Hepatocyte (in vitro differentiated cells): ENCODE data around the gene ARMH2. TPM values are rescaled to one million over a fixed set of nuclear protein-coding genes. Genes with fewer than 3 reads are reported as not detected.

Source experiments
- DNase-seq: peaks from one replicate; pipeline ENCODE4 v3.0.0-alpha.2; 2016; ENCODE audit warnings: low spot score
- H2AFZ ChIP-seq: fragments of 200-600 bp; sonication (generic); 2 replicates; pipeline ENCODE4 v1.6.0; 2016; ENCODE audit warnings: antibody characterized with exemption, mild to moderate bottlenecking
- H3K27ac ChIP-seq: fragments of 200-600 bp; sonication (generic); 2 replicates; pipeline ENCODE4 v1.5.1; 2016; ENCODE audit warnings: mild to moderate bottlenecking
- H3K27me3 ChIP-seq: fragments of 200-600 bp; sonication (generic); 2 replicates; pipeline ENCODE4 v1.6.1; 2016
- H3K36me3 ChIP-seq: fragments of 200-600 bp; sonication (generic); replicated peaks from 2 replicates; pipeline ENCODE4 v1.5.1; 2016; ENCODE audit warnings: low read depth; ENCODE audit not compliant: insufficient read depth
- H3K4me1 ChIP-seq: fragments of 200-600 bp; sonication (generic); 2 replicates; pipeline ENCODE4 v1.5.1; 2016; ENCODE audit warnings: mild to moderate bottlenecking, moderate library complexity; ENCODE audit not compliant: insufficient read depth
- H3K4me2 ChIP-seq: fragments of 200-600 bp; sonication (generic); 2 replicates; pipeline ENCODE4 v1.6.0; 2016
- H3K4me3 ChIP-seq: fragments of 200-600 bp; sonication (generic); 2 replicates; pipeline ENCODE4 v1.5.1; 2016; ENCODE audit warnings: mild to moderate bottlenecking
- H3K79me2 ChIP-seq: fragments of 200-600 bp; sonication (generic); 2 replicates; pipeline ENCODE4 v1.6.0; 2017; ENCODE audit warnings: mild to moderate bottlenecking
- H3K9me2 ChIP-seq: fragments of 200-600 bp; sonication (generic); replicated peaks from 2 replicates; pipeline ENCODE4 v1.6.0; 2017; ENCODE audit warnings: mild to moderate bottlenecking; ENCODE audit not compliant: insufficient read depth
- H3K9me3 ChIP-seq: fragments of 200-600 bp; sonication (generic); 2 replicates; pipeline ENCODE4 v1.5.1; 2016; ENCODE audit warnings: low read depth, mild to moderate bottlenecking
- H4K20me1 ChIP-seq: fragments of 200-600 bp; sonication (generic); 2 replicates; pipeline ENCODE4 v1.6.0; 2016; ENCODE audit warnings: mild to moderate bottlenecking; ENCODE audit not compliant: insufficient read depth, poor library complexity, severe bottlenecking
- CTCF ChIP-seq: fragments of 200-600 bp; sonication (generic); IDR thresholded peaks from 2 replicates; pipeline ENCODE4 v1.5.1; 2016; ENCODE audit warnings: antibody characterized with exemption, mild to moderate bottlenecking; ENCODE audit not compliant: poor library complexity
- EZH2 ChIP-seq: fragments of 200-600 bp; sonication (generic); IDR thresholded peaks from 2 replicates; pipeline ENCODE4 v1.6.1; 2016; ENCODE audit warnings: antibody characterized with exemption, mild to moderate bottlenecking, borderline replicate concordance
- EZH2phosphoT487 ChIP-seq: fragments of 200-600 bp; sonication (generic); IDR thresholded peaks from one replicate; pipeline ENCODE4 v1.6.1; 2018; ENCODE audit warnings: antibody characterized with exemption, mild to moderate bottlenecking, low read depth, moderate library complexity; ENCODE audit not compliant: unreplicated experiment, severe bottlenecking
- WGBS: methylation state at CpG from one replicate; pipeline ENCODE4 v1.1.6; 2016; ENCODE audit warnings: low lambda C conversion rate; ENCODE audit errors: missing lambda C conversion rate; 5-methylcytosine and 5-hydroxymethylcytosine counted together
- polyA plus RNA-seq: library from polyadenylated mRNA; unstranded; fragments of >200 nt; fragmentation: Nextera tagmentation; extraction: Ambion mirVana; gene quantifications from 2 replicates; pipeline ENCODE4 v1.2.1, GENCODE V29; 2016
- total RNA-seq: library from RNA; depleted of rRNA; stranded (reverse); fragments of >200 nt; gene quantifications from 2 replicates; pipeline ENCODE4 v1.2.3, GENCODE V29; 2014

The ARMH2 gene
- total and polyA plus RNA-seq, 2 experiments from 2014 or later: not detected

DNA sequence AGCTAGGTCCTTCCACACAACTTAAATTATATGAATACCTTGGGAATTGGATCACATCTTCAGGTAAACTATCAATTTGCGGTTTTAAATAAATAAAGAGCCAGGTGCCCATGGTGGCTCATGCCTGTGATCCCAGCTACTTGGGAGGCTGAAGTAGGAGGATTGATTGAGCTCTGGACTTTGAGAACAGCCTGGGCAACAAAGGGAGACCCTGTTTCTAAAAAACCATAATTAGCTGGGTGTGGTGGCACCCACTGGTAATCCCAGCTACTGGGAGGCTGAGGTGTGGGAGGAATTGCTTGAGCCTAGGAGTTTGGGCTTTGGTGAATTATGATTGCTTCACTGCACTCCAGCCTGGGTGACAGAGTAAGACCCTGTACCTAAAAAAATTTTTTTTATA, 20.6 kb downstream of the ARMH2 start:
- Histone ChIP-seq H3K4me1 (peaks cover 14% of the 10 kb centered on the region), H3K27me3 (no peaks in the 10 kb centered on the region), H3K36me3 (no peaks in the 10 kb centered on the region), H3K79me2 (peaks cover 67% of the 10 kb centered on the region), H3K4me2 (peak overlapping the region; percentile 79), H3K9me3 (no peaks in the 10 kb centered on the region), H3K4me3 (no peak overlapping the region), H3K9me2 (no peaks in the 10 kb centered on the region), H3K27ac (peak overlapping the region; percentile 77), H2AFZ (no peak overlapping the region), H4K20me1 (no peaks in the 10 kb centered on the region)
- TF ChIP-seq EZH2phosphoT487 (no peak), EZH2 (no peak), CTCF (no peak)
- no peak for DNase-seq
- 81% methylated on average over 1 of the region's 1 CpG for WGBS

DNA sequence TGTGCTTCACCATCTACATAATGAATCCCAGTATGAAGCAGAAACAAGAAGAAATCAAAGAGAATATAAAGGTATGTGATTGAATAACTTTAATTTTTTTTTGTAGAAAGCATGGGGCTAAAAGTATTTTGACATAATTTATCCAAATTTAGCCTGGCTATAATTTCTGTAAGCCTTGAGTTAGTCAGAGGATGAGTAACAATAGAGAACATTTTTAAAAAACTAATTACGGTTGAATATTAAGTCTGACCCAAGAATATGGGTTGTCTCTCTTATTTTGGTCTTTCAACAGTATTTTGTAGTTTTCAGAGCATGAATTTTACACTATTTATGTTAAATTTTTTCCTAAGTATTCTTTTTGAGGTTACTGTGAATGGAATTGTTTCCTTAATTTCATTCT, 21.5 kb downstream of the ARMH2 start:
- H3K9me3 ChIP-seq: no peaks in the 10 kb centered on the region
- no peak overlapping the region for H2AFZ ChIP-seq
- H3K9me2 ChIP-seq: no peaks in the 10 kb centered on the region
- H3K27ac ChIP-seq: peak overlapping the region; percentile 77
- peaks cover 64% of the 10 kb centered on the region for H3K79me2 ChIP-seq
- no peaks in the 10 kb centered on the region for H4K20me1 ChIP-seq
- no peak overlapping the region for H3K4me3 ChIP-seq
- no peak for DNase-seq
- no peaks in the 10 kb centered on the region for H3K27me3 ChIP-seq
- no peaks in the 10 kb centered on the region for H3K36me3 ChIP-seq
- H3K4me2 ChIP-seq: peak overlapping the region; percentile 79
- TF ChIP-seq EZH2phosphoT487: no peak
- no peak for TF ChIP-seq CTCF
- no peak for TF ChIP-seq EZH2
- peaks cover 14% of the 10 kb centered on the region for H3K4me1 ChIP-seq
- WGBS: 92% methylated on average over 1 of the region's 1 CpG

- no peaks in the 10 kb centered on the region for H3K9me3 ChIP-seq
These were observed 23.1 kb downstream of the ARMH2 start for GRCh38 chr6:24775520-24776058.

More at GRCh38 chr6:24775520-24776058, 23.1 kb downstream of the ARMH2 start:
- Histone ChIP-seq H3K27ac (peak overlapping the region; percentile 77), H3K4me1 (peaks cover 14% of the 10 kb centered on the region), H4K20me1 (no peaks in the 10 kb centered on the region), H3K9me2 (no peaks in the 10 kb centered on the region), H3K4me2 (peak overlapping the region; percentile 79), H3K27me3 (no peaks in the 10 kb centered on the region), H2AFZ (peak overlapping the region; percentile 97), H3K36me3 (no peaks in the 10 kb centered on the region), H3K4me3 (peak overlapping the region; percentile 96), H3K79me2 (peaks cover 48% of the 10 kb centered on the region)
- WGBS: 8% methylated on average over 20 of the region's 20 CpGs
- peak; percentile 32 for DNase-seq
- TF ChIP-seq EZH2: no peak
- no peak for TF ChIP-seq EZH2phosphoT487
- no peak for TF ChIP-seq CTCF
